Bronchial epithelial cell (primary cell): Measurements from ENCODE around the gene PTPRN2. TPM values are rescaled to one million over a fixed set of nuclear protein-coding genes. Genes with fewer than 3 reads are reported as not detected.

Experiments used
- DNase-seq: peaks from one replicate; pipeline ENCODE4 v3.0.0-alpha.2; 2010; ENCODE audit warnings: low read depth
- FAIRE-seq: peaks from 2 replicates; lab custom pipeline; 2011; peaks lifted over from hg19 to GRCh38; lab: Jason Lieb, UNC
- H3K27me3 ChIP-seq: 2 replicates; pipeline ENCODE4 v1.5.1; 2011; ENCODE audit warnings: low read length; ENCODE audit not compliant: control insufficient read depth, insufficient read depth
- H3K36me3 ChIP-seq: 2 replicates; pipeline ENCODE4 v1.5.1; 2011; ENCODE audit warnings: low read length; ENCODE audit not compliant: control insufficient read depth, insufficient read depth
- H3K4me3 ChIP-seq: 2 replicates; pipeline ENCODE4 v1.5.1; 2011; ENCODE audit warnings: mild to moderate bottlenecking, low read depth, low read length, control low read depth
- total RNA-seq: library from RNA; depleted of rRNA; stranded (reverse); fragments of >200 nt; gene quantifications from 2 replicates; pipeline ENCODE4 v1.2.1, GENCODE V29; 2014
- TF ChIP-seq, protein P1 (sequence below): IDR thresholded peaks from 2 replicates; pipeline ENCODE4 v1.5.1; 2011; ENCODE audit warnings: mild to moderate bottlenecking, moderate library complexity, low read length, control low read depth, inconsistent platforms; ENCODE audit not compliant: insufficient read depth, severe bottlenecking

PTPRN2 gene
- total RNA-seq, 1 donor from 2014 or later, result 1.1 TPM

DNA sequence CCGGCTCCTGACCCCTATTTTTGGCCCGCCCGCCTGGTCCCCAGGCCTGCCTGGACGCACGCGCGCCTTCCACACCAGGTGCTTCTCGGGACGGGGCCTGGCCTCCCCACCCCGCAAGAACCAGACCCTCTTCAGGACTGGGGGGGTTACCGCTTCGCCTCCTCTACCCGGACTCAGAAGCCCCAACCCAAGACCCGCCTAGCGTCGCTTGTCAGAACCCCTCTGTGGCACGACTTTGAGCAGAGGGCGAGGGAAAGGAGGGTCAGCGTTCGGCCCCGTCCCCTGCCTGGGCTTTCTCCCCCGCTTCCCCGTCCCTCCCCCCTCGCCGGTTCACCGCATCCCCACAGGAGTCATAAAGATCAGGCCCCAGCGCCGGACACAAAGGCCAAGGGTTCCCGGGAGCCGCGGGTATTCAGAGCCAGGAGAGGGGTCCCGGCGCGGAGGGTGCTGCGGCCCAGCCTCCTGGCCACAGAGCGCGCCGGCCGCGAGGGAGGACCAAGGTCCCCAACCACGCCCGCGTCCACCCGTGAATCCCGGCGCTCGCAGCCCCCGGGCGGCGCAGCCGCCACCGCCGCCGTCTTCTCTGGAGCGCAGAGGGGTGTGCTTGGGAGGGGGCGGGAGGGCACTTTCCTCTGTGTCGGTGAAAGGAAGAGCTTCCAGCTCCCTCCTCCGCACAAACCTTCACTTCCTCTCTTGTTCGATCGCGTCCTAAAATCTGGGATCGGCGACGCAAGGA, 898.9 kb downstream of the PTPRN2 start:
- no peak overlapping the region for H3K4me3 ChIP-seq
- no peaks in the 10 kb centered on the region for H3K36me3 ChIP-seq
- H3K27me3 ChIP-seq, result peaks cover 29% of the 10 kb centered on the region
- TF ChIP-seq, protein P1, sequence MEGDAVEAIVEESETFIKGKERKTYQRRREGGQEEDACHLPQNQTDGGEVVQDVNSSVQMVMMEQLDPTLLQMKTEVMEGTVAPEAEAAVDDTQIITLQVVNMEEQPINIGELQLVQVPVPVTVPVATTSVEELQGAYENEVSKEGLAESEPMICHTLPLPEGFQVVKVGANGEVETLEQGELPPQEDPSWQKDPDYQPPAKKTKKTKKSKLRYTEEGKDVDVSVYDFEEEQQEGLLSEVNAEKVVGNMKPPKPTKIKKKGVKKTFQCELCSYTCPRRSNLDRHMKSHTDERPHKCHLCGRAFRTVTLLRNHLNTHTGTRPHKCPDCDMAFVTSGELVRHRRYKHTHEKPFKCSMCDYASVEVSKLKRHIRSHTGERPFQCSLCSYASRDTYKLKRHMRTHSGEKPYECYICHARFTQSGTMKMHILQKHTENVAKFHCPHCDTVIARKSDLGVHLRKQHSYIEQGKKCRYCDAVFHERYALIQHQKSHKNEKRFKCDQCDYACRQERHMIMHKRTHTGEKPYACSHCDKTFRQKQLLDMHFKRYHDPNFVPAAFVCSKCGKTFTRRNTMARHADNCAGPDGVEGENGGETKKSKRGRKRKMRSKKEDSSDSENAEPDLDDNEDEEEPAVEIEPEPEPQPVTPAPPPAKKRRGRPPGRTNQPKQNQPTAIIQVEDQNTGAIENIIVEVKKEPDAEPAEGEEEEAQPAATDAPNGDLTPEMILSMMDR, result no peak
- no peak for DNase-seq
- FAIRE-seq, result no peak

DNA sequence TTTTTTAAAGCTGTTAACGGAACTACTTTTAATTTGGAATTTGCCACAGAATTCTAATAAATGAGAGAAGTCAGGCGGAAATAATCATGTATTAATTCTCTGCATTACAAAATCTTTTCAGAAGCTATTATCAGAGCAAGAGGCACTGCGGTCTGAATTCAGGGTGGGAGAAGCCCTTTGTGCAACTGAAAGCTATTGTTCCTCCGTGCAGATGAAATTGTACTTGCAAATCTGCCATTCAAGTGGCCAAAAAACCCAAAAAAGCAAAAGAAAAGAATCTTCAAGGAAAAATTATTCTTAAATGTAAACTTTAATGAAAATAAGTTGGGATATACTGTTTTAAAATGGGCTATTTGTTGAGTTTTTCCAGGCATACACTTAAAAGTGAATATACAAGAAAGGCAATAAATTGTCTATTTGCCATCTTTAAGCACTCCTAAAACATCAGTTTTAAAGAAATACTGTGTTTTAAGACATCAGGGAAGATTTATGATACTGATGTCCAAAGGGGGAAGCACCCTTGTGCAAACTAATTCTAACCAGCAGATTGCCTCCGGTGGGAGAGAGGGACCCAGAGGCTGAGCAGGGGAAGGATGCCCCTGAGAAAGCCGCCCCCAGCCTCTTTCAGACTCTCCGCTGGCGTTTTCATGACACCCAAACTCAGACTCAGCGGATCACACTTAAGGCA, 899.6 kb downstream of the PTPRN2 start:
- TF ChIP-seq, protein P1, result no peak
- FAIRE-seq (no peak), DNase-seq (no peak)
- H3K36me3 ChIP-seq, result no peaks in the 10 kb centered on the region
- peaks cover 35% of the 10 kb centered on the region for H3K27me3 ChIP-seq
- H3K4me3 ChIP-seq, result no peak overlapping the region

DNA sequence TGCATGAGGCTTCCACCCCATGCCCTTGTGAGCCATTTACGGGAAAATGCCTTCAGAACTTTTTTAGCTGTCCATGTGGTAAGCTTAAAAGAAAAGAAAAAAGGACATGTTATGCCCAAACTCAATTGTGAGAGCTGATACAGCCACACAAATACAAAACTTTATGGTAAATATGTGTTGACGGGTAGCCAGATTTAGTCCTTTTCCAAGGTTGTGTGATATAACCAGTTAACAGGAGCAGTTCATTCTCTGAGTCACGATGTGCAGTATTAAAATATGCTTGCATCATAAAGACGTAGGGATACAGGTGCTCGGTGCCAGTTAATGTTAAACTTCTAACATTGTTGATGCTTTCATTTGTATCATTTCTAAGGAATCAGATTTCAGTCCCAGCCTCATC, 900.5 kb downstream of the PTPRN2 start:
- Histone ChIP-seq H3K36me3 (no peaks in the 10 kb centered on the region), H3K27me3 (peaks cover 41% of the 10 kb centered on the region), H3K4me3 (no peak overlapping the region)
- TF ChIP-seq, protein P1, result no peak
- DNase-seq (peak; percentile 5), FAIRE-seq (no peak)

DNA sequence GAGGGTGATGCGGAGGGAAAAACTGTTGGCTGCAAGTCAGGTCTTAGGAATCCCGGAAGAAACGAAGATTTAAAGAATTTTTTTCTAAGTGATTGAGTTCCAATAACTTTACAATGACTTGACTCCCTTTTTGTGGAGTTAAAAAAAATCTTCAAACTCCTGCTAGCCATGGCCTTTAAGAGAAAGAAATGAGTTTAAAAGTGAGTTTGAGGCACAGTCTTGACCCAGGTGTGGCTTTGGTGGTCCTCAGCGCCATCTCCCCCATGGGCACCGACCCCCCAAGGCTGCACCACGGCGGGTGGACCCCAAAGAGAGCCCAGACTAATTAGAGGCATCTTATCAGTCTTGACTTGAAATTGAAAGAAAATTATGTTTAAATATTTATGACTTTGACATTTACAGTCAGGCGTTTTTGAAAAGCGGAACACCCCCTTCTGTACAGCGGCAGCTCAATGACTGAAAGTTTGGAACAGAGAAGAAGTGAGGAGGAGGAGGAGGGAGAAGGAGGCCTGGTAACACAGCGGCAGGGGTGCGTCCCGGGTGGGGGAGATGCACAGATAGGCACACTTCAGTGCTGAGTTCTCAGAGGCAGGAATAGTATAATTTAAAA, 901.2 kb downstream of the PTPRN2 start:
- DNase-seq (no peak), FAIRE-seq (no peak)
- H3K27me3 ChIP-seq, result peaks cover 38% of the 10 kb centered on the region
- H3K4me3 ChIP-seq, result no peak overlapping the region
- TF ChIP-seq, protein P1, result no peak
- no peaks in the 10 kb centered on the region for H3K36me3 ChIP-seq

DNA sequence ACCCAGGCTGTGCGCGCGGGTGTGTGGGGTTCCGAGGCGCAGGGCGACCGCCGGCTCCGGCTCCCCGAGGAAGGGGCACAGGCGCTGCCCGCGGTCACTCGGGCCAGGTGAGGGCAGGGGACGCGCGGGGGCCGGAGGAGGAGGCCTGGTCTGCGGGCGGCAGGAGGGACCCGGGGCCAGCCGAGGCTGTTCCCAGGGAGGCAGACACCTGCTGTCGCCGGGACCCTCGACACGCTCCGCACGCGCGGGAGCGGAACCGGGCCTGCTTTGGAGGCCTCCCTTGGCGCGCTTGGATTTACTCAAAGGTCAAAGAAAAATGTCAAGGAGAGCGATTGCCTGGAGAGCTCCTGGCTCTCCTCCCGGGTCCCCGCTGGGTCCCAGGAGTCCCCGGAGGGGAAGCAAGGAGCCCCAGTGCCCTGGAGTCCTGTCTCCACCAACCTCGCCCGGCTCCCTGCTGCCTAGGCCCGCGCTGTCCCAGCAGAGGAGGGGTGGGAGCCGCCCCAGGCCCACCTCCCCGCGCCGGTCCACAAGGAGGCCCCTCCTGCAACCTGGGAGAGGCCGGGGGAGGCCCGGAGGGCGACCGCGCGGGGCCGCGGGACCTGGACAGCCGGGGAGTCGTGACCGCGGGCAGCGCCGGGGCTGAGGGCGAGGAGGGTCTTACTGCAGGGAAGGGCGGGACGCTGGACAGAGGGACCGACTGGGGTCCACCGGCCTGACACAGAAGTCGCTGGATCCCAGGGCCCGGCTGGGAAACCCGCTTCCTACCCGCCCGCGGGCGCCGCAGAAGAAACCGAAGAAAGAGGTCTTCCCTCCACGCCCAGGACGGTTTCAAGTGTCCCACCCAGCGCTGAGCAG, 902.0 kb downstream of the PTPRN2 start:
- Histone ChIP-seq H3K27me3 (peaks cover 38% of the 10 kb centered on the region), H3K4me3 (no peak overlapping the region), H3K36me3 (no peaks in the 10 kb centered on the region)
- TF ChIP-seq, protein P1, result no peak
- DNase-seq, result no peak
- no peak for FAIRE-seq
